Amniotic epithelial cell (primary cell): ENCODE results near the gene UCKL1.
"Not testable (repeated sequence)": the region's sequence is repeated elsewhere in the genome, so short reads cannot be mapped to it uniquely, and the experiment has no call there.

ENCODE experiments used
- DNase-seq: peaks from one replicate; pipeline ENCODE4 v3.0.0-alpha.2; 2010; ENCODE audit warnings: low read depth

UCKL1 gene

DNA sequence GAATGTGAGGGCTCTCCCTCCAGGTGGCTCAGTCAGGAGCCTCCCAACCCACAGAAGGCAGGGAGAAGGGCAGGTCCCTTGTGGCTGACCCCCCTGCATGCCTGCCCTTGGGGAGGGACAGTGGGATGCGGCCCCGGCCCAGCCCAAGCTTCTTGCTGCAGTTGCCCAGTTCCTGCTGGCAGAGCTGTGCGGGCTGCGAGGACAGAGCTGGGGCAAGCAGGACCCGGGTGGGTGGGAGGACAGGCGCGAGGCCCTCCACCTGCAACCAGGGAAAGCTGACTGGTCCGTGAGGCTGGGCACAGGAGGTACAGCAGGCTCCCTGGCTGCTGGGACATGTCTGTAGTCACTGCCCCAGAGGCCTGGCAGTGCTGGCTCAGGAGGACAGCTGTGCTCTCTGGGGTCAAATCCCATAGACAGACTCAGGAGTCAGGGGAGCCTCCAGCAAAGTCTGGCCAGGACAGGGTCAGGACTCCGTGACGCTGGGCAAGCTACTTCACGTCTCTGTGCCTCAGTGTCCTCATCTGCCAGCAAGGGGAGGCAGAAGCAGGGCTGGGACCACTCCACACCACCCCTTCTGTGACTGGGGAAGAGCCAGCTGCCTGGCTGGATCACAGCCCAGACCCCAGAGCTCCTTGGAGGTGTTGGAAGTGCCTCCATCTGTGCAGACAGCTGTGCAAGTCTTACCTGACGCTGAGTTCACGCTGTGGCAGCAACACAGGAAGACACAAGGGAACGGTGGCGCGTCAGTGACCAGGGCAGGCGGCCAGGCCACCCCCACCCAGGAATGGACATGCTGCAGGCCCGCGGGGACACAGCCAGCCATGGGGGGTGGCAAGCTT, 13.0 kb downstream of the UCKL1 start:
- DNase-seq = no peak

DNA sequence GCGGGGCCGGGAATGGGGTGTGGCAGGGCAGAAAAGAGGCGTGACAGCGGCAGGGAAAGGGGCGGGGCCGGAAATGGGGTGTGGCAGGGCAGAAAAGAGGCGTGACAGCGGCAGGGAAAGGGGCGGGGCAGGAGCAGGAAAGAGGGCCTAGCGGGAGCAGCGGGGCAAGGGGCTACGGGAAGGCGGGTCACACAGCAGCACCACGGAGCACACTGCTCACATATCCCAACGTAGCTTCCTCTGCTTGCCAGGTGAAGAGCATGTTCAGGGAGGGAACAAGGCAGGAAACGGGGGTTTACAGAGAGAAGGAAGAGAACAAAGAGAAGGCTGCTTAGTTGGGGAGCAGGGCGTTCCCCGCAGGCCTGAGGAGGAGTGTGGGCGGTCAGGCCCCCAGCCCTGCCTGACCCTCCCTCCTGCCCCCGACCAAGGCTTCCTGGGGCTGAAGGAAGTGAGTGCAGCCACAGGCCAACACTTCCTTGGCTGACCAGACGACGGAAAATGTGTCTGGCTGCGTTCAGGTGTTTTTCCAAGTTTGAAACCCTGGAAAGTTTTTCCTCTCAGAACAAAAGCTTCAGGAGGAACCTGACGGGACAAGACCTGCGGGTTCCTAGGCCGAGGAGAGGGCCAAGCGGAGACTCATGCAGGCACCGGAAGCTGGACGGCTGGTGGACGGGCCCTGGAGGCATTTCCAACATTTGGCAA, 13.8 kb downstream of the UCKL1 start:
- DNase-seq = peak; percentile 61

DNA sequence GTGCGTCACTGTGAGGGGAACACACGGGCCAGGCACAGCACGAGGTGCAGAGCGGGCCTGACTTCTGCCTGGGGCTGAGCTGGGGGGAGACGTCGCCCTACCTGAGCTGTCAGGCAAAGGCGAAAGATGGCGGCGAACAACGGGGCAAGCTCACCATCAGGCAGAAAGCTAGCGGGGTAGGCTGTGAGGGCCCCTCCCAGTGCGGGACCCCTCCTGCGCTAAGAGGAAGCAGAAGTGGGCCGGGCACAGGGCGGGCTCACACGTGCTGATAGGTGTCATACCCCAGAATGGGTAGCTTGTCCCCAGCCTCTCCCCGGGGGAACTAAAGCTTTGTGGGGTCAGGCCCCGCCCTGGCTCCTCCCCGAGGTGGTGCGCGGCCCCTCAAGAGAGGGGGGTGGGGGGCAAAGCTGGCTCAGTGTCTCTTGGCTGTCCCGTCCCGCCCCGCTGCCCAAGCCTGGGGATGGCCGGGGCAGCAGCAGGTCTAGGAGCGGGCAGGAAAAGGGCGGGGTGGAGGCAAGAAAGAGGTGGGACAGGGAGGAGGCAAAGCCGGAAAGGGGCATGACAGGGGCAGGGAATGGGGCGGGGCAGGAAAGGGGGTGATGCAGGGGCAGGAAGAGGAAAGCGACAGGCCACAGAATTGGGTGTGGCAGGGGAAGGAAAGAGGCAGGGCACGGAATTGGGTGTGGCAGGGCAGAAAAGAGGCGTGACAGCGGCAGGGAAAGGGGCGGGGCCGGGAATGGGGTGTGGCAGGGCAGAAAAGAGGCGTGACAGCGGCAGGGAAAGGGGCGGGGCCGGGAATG, 14.7 kb downstream of the UCKL1 start:
- peak; percentile 49 for DNase-seq

DNA sequence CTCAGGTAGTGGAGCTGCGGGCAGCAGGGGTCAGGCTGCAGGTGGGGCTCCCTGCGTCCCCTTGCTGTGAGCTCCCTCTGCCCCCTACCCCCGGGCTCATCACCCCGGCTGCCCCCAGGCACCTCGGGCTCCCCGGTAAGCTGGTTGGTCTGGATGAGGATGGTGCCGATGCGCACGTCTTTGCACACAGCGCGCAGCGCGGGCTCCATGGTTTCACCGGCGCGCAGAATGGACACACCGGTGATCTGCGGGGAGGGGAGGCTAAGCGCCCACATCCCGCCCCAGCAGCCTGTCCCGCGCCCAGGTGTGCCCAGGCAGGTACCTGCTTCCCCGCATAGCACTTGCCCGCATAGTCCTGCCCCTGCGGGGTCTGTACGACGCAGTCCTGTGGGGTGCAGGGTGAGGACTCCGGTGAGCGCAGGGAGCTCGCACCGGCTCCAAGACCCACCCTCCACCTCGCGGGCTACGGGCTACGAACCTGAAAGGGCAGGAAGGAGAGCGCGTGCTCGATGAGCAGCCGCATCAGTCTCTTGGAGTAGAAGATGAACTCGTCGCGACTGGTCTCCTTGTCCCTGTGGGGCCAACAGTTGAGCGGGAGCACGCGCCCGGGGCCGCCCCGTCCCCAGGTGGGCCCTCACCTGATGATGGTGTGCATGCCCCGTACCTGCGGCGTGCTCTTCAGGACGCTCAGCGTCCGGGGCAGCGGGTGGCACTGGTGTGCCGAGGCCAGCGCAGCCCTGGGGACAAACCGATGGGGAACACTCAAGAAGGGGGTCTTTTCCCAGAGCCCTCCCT, 15.5 kb downstream of the UCKL1 start:
- DNase-seq = no peak

DNA sequence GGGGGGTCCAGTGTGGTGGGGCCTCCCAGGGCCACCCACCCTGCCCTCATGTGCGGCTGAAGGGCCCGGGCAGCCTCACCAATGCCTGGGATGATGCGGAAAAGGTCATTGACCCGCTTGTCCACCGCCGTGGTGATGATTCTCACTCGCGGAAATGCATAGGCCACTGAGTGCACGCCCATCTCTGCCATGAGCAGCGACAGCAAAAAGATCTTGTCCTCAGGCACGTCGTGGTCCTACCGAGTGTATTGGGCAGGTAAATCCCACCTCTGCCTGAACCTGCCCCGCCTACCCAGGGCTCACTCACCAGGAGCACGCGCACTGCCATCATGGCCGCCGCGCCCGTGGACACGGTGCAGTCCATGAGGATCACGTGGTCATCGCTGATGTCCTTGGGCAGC, 16.1 kb downstream of the UCKL1 start:
- no peak for DNase-seq

DNA sequence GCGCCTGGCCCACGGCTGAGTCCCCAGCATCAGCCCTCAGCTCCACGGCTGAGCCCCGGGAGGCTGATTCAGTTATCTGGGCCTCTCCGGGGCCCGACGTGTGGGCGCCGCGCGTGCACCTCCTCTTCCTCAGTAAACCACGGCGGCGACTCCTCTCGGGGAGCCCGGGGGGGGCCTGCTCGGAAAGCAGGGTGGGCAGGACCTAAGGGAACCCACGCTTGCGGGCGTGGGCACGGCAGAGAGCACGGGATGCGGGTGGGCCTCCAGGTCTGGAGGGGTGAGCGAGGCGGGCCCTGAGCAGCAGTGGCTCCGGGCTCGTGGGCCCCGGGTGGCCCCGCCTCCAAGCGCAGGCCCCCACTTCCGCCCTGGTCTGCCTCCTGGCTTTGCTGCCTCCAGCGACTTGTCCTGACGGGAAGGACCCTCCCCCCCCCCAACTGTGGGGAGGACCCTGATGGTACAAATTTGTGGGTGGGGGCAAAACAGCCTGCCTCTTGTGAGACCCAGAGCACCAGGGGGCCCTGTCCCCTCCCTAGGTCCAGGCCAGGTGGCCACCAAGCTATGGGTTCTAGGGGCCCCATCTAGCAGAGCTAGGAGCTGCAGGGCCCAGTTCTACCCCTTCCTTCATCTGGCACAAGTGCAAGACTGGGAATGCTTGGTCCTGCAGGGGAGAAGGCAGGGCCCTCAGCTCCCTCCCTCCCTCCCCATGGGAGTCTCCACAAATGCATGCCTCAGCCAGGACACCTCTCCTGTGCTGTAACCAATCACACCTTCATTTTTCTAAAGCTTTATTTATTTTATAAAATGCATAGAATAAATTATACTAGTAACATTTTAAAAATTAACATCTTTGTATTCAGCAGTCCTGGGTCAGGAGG, 16.9 kb downstream of the UCKL1 start:
- no peak for DNase-seq

DNA sequence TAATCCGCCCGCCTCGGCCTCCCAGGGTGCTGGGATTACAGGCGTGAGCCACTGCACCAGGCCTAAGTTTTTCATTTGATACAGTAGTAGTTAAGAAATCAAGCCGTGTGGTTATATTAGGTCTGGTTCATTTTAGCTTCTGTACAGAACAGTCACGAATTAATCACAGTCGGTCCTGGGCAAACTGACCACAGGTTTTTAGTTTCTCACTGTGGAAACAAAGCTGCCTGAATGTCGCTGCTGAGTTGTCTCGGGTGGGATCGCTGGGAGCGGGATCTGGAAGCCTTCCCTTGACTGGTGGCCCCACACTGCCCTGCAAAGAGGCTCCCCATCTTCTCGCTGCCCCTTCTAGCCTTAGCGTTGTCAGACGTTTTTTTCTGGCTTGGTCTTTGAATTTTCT, 18.6 kb downstream of the UCKL1 start:
- peak; percentile 64 for DNase-seq

DNA sequence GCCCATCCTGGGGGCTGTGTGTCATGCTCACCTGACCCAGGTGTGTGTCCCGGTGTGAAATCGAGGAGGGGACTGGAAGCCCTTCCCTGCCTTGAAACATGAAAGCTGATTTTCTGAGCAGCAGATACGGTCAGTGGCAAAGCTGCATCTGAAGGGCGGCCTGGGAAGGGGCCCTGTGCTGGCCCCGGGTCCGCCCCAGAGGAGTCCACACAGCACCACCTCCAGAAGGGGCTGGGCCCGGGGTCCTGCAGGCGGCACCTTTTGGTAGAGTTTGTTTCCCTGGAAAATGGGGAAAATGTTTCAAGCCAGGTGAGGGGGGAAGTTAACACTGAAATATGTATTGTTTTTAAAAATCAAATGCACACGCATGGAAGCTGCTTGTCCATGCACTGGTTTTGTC, 20.8 kb downstream of the UCKL1 start:
- DNase-seq = no peak

DNA sequence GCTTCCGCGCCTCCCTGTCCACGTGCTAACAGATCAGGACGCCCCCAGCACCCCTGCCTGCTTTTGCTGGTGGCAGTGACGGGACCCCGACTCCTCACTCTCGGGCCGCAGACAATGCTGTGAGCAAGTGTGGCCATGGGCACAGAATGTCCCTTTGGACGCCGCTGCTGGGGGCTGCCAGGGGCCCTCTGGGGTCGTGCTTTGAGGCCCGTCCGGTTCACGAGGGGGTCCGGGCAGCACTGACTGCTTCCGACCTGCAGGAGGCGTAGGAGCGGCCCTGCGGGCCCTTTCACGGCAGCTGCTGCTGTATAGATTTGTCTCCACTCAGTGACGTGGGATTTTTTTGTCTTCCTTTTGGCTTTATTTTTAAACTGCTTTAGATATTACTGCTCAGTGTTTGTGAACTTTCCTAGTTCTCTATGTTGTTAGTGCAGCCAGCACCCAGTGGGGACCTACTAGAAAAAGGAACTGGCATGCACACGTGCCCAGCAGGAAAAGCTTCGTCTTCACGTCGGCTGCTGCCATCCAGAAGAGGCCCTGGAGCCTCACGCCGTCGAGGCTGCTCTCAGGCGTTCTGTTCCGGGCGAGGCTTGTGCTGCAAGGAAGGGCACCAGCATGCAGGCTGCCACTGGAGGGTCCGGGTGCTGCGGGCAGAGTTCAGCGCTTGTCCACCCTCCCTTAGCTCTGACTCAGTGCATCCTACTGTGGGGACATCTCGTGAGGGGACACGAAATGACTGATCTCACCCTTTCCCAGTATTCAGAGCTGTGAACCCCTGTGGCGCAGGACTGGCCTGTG, 21.7 kb downstream of the UCKL1 start:
- no peak for DNase-seq

DNA sequence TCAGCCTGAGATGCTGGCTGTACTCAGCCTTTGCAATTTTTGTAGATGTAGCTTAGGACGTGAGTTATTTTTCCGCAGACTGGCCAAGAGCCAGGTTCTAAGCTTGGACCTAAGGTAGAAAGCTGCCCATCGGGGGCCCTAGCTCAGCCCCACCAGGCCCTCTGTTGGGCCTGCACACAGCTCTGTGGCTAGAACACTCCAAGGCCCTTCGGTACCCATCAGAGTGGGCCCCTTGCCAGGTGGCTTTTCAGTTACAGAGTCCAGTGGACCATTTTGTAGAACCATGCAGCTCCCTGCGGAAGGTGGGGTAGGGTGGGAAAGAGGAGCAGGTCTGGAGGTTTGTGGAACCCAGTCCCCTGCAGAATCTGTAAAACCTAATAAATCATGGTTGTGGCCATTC, 22.6 kb downstream of the UCKL1 start:
- no peak for DNase-seq

DNA sequence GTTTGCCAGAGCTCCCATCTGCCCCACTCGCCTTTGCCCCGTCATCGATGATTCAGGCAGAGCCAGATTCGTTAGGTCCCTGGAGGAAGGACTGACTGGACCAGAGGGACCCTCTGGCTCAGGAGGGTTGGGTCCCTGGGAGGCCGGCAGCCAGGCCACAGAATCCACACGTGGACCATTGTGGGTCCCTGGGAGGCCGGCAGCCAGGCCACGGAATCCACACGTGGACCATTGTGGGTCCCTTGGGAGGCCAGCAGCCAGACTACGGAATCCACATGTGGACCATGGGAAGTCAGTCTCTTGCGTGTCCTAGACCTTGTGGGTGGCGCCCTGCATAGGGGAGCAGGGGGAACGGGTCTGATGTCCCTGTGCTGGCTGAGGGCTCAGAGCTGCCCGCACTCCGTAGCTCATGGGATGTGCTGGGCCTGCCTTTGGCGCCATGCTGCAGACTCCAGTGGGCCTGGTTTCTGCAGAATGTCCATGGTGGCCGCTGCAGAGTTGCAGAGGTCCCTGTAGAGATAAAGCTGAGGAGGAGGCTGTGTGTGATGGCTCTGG, 23.5 kb downstream of the UCKL1 start:
- no peak for DNase-seq

DNA sequence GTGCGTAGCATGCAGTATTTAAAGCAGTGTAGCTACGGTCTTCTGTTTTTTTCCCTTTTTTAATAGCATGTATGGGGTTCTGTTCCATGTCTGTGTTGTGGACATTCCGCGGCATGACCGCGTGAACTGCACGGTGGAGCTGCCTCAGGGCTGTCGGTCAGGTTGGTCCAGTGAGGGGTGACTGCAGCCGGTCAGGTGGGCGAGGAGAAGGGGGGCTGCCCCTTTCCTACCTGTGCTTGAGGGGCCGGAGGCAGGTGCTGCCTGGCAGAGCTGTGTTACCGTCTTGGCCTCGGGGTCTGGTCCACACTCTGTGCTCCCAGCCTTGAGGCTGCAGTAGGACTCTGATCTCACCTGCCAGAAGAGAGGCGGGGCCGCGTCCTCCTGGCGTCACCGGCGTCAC, 24.5 kb downstream of the UCKL1 start:
- DNase-seq = no peak

DNA sequence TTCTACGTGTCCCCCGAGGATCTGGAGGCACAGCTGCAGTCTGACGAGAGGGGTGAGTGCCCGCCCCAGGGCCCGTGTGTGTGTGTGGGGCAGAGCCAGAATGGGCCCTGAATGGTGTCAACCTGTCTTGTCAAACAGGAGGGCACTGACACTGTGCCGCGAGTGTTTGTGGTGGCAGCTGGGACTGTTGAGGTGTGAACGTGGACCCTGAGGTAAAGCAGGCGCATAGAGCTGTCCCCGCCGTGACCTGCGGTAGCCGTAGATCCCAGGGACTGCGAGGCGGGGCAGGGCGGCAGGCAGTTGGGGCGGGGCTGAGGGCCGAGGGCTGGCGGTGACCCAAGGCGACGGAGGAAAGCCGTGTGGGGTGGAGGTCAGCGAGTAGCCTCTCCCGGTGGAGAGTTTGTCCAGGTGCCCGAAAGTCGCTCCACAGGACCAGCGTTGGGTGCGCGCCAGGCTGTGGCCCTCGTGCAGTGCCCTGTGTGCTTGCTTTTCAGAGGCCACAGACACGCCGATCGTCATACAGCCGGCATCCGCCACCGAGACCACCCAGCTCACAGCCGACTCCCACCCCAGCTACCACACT, 25.2 kb downstream of the UCKL1 start:
- DNase-seq = no peak

DNA sequence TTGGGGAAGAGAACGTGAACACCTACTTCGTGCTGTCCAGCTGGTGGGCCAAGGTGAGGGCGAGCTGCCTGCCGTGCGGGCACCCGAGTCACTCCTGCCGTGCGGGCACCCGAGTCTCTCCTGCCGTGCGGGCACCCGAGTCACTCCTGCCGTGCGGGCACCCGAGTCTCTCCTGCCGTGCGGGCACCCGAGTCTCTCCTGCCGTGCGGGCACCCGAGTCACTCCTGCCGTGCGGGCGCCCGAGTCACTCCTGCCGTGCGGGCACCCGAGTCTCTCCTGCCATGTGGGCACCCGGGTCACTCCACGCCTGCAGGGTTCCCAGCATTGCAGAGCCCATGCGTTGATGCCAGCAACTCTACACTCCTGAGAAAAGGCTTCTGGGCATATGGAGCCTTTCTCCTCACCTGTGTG, 26.7 kb downstream of the UCKL1 start:
- not testable (repeated sequence) for DNase-seq

DNA sequence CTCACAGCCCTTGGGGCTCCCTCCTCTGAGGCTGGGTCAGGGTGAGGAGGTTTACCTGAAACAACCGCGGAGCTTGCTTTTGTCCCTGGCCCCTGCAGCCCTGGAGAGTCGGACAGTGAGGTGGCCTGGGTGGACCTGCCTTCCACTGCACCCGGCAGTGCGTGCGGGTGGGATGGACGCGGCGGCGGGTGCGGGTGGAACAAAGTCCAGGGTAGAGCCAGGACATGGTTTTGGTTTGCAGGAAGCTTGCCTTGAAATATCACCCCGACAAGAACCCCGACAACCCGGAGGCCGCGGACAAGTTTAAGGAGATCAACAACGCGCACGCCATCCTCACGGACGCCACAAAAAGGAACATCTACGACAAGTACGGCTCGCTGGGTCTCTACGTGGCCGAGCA, 27.1 kb downstream of the UCKL1 start:
- no peak for DNase-seq

DNA sequence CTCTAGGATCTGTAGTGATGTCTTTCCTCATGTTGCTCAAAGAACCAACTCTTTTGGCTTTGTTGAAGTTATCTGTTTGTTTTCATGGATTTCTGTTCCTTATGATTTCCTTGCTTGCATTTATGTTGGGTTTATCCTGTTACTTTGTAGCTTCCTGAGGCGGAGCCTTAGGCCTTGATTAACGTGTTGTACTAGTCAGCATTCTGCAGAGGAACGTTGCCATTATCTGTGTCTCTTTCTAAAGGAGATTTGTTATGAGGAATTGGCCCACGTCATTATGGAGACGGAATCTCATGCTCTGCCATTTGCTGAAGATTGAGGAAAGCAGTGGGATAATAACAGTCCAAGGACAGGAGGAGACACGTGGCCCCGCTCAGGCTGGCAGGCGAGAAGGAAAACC, 29.9 kb downstream of the UCKL1 start:
- DNase-seq = no peak

DNA sequence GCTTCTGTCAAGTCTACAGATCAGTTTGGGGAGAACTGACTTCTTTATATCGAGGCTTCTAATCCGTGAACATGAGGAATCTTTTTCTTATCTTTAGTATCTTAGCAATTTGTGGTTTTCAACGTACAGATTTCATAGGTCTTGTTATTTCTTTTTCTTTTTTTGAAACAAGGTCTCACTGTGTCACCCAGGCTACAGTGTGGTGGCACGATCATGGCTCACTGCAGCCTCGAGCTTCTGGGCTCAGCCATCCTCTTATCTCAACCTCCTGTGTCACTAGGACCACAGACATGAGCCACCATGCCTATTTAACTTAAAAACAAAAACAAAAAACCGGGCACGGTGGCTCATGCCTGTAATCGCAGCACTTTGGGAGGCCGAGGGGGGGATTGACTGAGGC, 32.0 kb downstream of the UCKL1 start:
- no peak for DNase-seq

DNA sequence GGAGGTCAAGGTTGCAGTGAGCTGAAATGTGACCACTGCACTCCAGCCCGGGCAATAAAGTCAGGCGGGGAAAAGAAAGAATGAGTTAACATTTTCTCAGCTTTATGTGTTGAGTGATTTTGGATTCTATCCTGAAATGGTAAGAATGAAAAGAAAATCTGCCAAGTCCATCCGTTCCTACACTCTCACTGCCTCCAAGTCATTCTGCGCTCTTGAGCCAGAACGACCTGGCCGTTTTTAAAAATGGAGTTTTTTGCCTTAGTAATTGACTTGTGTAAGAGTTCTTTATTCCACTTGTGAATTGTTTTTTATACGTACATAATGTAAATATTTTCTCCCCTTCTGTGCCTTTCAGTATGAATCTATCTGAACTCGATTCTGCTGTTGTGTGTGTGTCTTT, 32.6 kb downstream of the UCKL1 start:
- no peak for DNase-seq

DNA sequence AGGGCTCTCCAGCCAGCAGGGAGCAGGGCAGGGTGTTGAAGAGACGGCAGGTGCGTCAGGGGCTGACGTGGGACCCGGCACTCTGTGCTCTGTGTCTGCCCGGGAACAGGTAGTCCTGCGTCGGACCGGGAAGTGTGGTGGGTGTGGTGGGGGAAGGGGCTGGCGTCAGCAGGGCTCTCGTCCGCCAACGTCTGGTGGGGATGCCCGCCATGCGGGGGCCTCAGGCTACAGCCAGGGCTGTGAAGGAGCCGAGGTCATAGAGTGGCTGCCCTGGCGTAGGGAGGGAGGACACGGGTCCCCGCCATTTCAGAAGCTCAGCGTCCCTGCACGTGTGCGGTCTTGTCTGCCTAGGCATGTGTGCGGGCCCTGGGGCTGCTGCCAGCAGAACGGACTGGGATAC, 36.0 kb downstream of the UCKL1 start:
- DNase-seq = no peak
